Liver (tissue), 3 donors: ENCODE measurements around the gene TMEM135.

ENCODE experiments used
- GABPA ChIP-seq, 2 donors: IDR thresholded peaks in 1 of 2; conservative IDR thresholded peaks in 1 of 2; 2 replicates each; pipeline ENCODE4 v1.6.1; 2016; ENCODE audit warnings: antibody characterized with exemption in 2 of 2, mild to moderate bottlenecking in 1 of 2, moderate library complexity in 1 of 2
- TAF1 ChIP-seq: conservative IDR thresholded peaks from 2 replicates; pipeline ENCODE4 v1.6.1; 2016; ENCODE audit warnings: antibody characterized with exemption, mild to moderate bottlenecking
- TF ChIP-seq, protein P1 (sequence below): fragments of 150-350 bp; IDR thresholded peaks from 2 replicates; pipeline ENCODE4 v1.5.1; 2017; ENCODE audit warnings: improper control_type of control experiment, low read depth, low read length; ENCODE audit not compliant: missing input control
- TF ChIP-seq, protein P2 (sequence below): IDR thresholded peaks from 2 replicates; pipeline ENCODE4 v1.6.1; 2016; ENCODE audit warnings: antibody characterized with exemption
- TF ChIP-seq, protein P3 (sequence below): IDR thresholded peaks from 2 replicates; pipeline ENCODE4 v1.6.1; 2016; ENCODE audit warnings: antibody characterized with exemption
- donor health status: healthy.
- donor health status: healthy.

DNA sequence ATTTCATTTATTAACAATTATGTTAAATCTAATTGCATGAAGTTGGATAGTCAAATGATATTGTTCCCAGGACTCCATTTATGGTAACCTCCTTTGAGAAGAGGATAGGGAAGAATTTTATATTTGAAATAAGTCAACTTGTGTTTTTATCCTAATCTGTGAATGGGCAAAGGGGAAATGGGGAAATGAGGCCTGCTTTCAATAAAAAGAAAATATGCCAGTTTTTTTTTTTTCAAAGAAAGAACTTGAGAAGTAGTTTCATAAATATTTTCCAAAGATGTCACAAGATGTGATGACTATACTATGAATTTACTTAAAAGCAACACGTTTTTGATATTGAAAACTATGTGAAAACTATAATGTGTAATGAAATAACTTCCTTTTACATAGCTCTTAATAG is 201.8 kb downstream of the TMEM135 start:
- TF ChIP-seq, protein P1, sequence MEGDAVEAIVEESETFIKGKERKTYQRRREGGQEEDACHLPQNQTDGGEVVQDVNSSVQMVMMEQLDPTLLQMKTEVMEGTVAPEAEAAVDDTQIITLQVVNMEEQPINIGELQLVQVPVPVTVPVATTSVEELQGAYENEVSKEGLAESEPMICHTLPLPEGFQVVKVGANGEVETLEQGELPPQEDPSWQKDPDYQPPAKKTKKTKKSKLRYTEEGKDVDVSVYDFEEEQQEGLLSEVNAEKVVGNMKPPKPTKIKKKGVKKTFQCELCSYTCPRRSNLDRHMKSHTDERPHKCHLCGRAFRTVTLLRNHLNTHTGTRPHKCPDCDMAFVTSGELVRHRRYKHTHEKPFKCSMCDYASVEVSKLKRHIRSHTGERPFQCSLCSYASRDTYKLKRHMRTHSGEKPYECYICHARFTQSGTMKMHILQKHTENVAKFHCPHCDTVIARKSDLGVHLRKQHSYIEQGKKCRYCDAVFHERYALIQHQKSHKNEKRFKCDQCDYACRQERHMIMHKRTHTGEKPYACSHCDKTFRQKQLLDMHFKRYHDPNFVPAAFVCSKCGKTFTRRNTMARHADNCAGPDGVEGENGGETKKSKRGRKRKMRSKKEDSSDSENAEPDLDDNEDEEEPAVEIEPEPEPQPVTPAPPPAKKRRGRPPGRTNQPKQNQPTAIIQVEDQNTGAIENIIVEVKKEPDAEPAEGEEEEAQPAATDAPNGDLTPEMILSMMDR = no peak
- no peak for TF ChIP-seq TAF1
- TF ChIP-seq, protein P2, sequence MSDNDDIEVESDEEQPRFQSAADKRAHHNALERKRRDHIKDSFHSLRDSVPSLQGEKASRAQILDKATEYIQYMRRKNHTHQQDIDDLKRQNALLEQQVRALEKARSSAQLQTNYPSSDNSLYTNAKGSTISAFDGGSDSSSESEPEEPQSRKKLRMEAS = no peak
- TF ChIP-seq, protein P3, sequence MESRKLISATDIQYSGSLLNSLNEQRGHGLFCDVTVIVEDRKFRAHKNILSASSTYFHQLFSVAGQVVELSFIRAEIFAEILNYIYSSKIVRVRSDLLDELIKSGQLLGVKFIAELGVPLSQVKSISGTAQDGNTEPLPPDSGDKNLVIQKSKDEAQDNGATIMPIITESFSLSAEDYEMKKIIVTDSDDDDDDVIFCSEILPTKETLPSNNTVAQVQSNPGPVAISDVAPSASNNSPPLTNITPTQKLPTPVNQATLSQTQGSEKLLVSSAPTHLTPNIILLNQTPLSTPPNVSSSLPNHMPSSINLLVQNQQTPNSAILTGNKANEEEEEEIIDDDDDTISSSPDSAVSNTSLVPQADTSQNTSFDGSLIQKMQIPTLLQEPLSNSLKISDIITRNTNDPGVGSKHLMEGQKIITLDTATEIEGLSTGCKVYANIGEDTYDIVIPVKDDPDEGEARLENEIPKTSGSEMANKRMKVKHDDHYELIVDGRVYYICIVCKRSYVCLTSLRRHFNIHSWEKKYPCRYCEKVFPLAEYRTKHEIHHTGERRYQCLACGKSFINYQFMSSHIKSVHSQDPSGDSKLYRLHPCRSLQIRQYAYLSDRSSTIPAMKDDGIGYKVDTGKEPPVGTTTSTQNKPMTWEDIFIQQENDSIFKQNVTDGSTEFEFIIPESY = no peak
- TF ChIP-seq GABPA (IDR thresholded peaks at IDR 0.05 in 1 of 2, conservative IDR thresholded peaks at IDR 0.05 in 1 of 2) = no peak
